Caco-2 (cell line): ENCODE results near the gene PDCD6IP. TPM values are rescaled to one million over a fixed set of nuclear protein-coding genes. Genes with fewer than 3 reads are reported as not detected.

Experiments
- BruUV-seq: library from RNA; stranded (reverse); fragments of 400-500 nt; replicated peaks from 2 replicates; lab custom pipeline; 2021; lab: Mats Ljungman, UMichigan
- CTCF ChIA-PET: fragments of 300-600 bp; sonication (Branson Sonifier 250); formaldehyde crosslinking; loops from one replicate; lab custom pipeline; 2022; ENCODE audit warnings: antibody characterized with exemption; lab: Charles Lee
- POLR2A ChIA-PET: fragments of 300-600 bp; sonication (Branson Sonifier 250); formaldehyde crosslinking; loops from one replicate; lab custom pipeline; 2022; ENCODE audit warnings: antibody characterized with exemption; lab: Charles Lee
- DNase-seq, 2 experiments: peaks; one replicate each; pipeline versions ENCODE4 v3.0.0 to v3.0.0-alpha.2; 2020 to 2022
- H3K27me3 ChIP-seq: replicated peaks from 2 replicates; pipeline ENCODE4 v1.6.0; 2011; ENCODE audit warnings: low read length; ENCODE audit not compliant: control insufficient read depth, insufficient read depth
- H3K36me3 ChIP-seq: 2 replicates; pipeline ENCODE4 v1.5.1; 2011; ENCODE audit warnings: low read length; ENCODE audit not compliant: control insufficient read depth, insufficient read depth
- H3K4me1 ChIP-seq: fragments of 250-450 bp; sonication (Bioruptor Pico); 2 replicates; pipeline ENCODE4 v1.5.1; 2020; ENCODE audit warnings: mild to moderate bottlenecking
- H3K4me3 ChIP-seq: 2 replicates; pipeline ENCODE4 v1.5.1; 2011; ENCODE audit warnings: low read depth, mild to moderate bottlenecking, control low read depth, low read length
- H3K9me3 ChIP-seq: fragments of 250-450 bp; sonication (Bioruptor Pico); 2 replicates; pipeline ENCODE4 v1.5.1; 2020; ENCODE audit warnings: mild to moderate bottlenecking, moderate library complexity
- H3K27ac Mint-ChIP-seq: one replicate; pipeline ENCODE4 v1.8.0; 2022; ENCODE audit warnings: mixed read lengths; ENCODE audit not compliant: unreplicated experiment
- H3K27me3 Mint-ChIP-seq: one replicate; pipeline ENCODE4 v1.8.0; 2022; ENCODE audit warnings: mixed read lengths; ENCODE audit not compliant: insufficient read depth, unreplicated experiment
- H3K36me3 Mint-ChIP-seq: one replicate; pipeline ENCODE4 v1.8.0; 2022; ENCODE audit warnings: mild to moderate bottlenecking, mixed read lengths; ENCODE audit not compliant: insufficient read depth, unreplicated experiment
- H3K4me1 Mint-ChIP-seq: one replicate; pipeline ENCODE4 v1.8.0; 2022; ENCODE audit warnings: low read depth, mixed read lengths; ENCODE audit not compliant: unreplicated experiment
- H3K4me3 Mint-ChIP-seq: one replicate; pipeline ENCODE4 v1.8.0; 2022; ENCODE audit warnings: mild to moderate bottlenecking, moderate library complexity, mixed read lengths; ENCODE audit not compliant: unreplicated experiment
- H3K9me3 Mint-ChIP-seq: one replicate; pipeline ENCODE4 v1.8.0; 2022; ENCODE audit warnings: mixed read lengths; ENCODE audit not compliant: unreplicated experiment
- CTCF ChIP-seq, 2 experiments: fragments of 200-600 bp in 1 of 2; IDR thresholded peaks; 1 replicate in 1 of 2; 2 replicates in 1 of 2; pipeline versions ENCODE4 v1.5.1 to v1.8.0; 2011 to 2022; ENCODE audit warnings: antibody characterized with exemption in 1 of 2, control low read depth in 1 of 2, inconsistent platforms in 1 of 2, low read depth in 1 of 2, low read length in 1 of 2, mild to moderate bottlenecking in 1 of 2, moderate library complexity in 1 of 2; ENCODE audit not compliant: insufficient read depth in 1 of 2, severe bottlenecking in 1 of 2, unreplicated experiment in 1 of 2
- intact Hi-C: fragments of 100-400 bp; cut with micrococcal nuclease; formaldehyde crosslinking; loops from one replicate; pipeline ENCODE4 v1.10.0; 2022; ENCODE audit not compliant: unreplicated experiment
- total RNA-seq: library from RNA; stranded (reverse); gene quantifications from 2 replicates; pipeline ENCODE4 v1.2.3, GENCODE V29; 2022

Gene PDCD6IP
- total RNA-seq, 1 experiment from 2014 or later, result 185 TPM

- Mint-ChIP-seq H3K27me3 (no peaks in the 10 kb centered on the region), H3K27ac (no peak overlapping the region), H3K9me3 (no peaks in the 10 kb centered on the region), H3K4me1 (no peaks in the 10 kb centered on the region), H3K36me3 (peaks cover 24% of the 10 kb centered on the region), H3K4me3 (no peak overlapping the region)
- Histone ChIP-seq H3K4me1 (no peaks in the 10 kb centered on the region), H3K27me3 (no peaks in the 10 kb centered on the region), H3K36me3 (no peaks in the 10 kb centered on the region; the same call in 1 of the 2 replicates), H3K4me3 (no peak overlapping the region), H3K9me3 (no peaks in the 10 kb centered on the region)
- no peak for DNase-seq
- ChIA-PET POLR2A (no interaction called here), CTCF (no interaction called here)
- no peak for TF ChIP-seq CTCF (IDR thresholded peaks at IDR 0.05; ENCODE audit: insufficient read depth in 1 of 2, low read depth in 1 of 2, low read length in 1 of 2, severe bottlenecking in 1 of 2, unreplicated experiment in 1 of 2)
- BruUV-seq, result no TSS peak
- intact Hi-C loops, result no loop called here
These were observed 12.1 kb downstream of the PDCD6IP start for GRCh38 chr3:33810545-33810944.

DNA sequence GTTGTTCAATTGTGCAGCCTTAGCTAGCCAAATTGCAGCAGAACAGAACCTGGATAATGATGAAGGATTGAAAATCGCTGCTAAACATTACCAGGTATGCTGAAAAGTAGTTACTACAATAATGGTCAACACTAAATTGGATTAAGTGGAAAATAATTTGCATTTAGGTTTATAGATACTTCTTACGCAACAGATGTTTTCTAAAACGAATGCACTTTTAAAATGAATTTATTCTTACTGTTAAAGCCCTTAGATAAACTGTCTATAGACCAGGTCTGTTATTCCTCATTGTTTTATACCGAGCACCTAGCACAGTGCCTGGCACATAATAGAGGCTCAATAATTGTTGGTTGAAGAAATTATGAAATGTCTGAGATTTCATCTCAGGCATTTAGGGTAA, 23.6 kb downstream of the PDCD6IP start:
- Histone ChIP-seq H3K27me3 (no peaks in the 10 kb centered on the region), H3K4me1 (peaks cover 7% of the 10 kb centered on the region; the same call in 1 of the 2 replicates), H3K4me3 (no peak overlapping the region), H3K9me3 (0 out of 2 replicates have a peak, but pooled peaks cover 3% of the 10 kb centered on the region), H3K36me3 (no peaks in the 10 kb centered on the region)
- H3K27ac Mint-ChIP-seq, result no peak overlapping the region
- no peaks in the 10 kb centered on the region for H3K9me3 Mint-ChIP-seq
- no peak for DNase-seq
- BruUV-seq, result no TSS peak
- POLR2A ChIA-PET, result no interaction called here
- TF ChIP-seq CTCF (IDR thresholded peaks at IDR 0.05; ENCODE audit: insufficient read depth in 1 of 2, low read depth in 1 of 2, low read length in 1 of 2, severe bottlenecking in 1 of 2, unreplicated experiment in 1 of 2), result no peak
- CTCF ChIA-PET, result no interaction called here
- H3K4me1 Mint-ChIP-seq, result peaks cover 9% of the 10 kb centered on the region
- intact Hi-C loops, result no loop called here
- no peak overlapping the region for H3K4me3 Mint-ChIP-seq
- no peaks in the 10 kb centered on the region for H3K27me3 Mint-ChIP-seq
- peaks cover 51% of the 10 kb centered on the region for H3K36me3 Mint-ChIP-seq

GRCh38 chr3:33823821-33824220, 25.4 kb downstream of the PDCD6IP start:
- no peaks in the 10 kb centered on the region for H3K36me3 ChIP-seq
- no peaks in the 10 kb centered on the region for H3K27me3 ChIP-seq
- Mint-ChIP-seq H3K9me3 (no peaks in the 10 kb centered on the region), H3K4me3 (no peak overlapping the region), H3K36me3 (peaks cover 44% of the 10 kb centered on the region), H3K4me1 (peaks cover 7% of the 10 kb centered on the region), H3K27me3 (no peaks in the 10 kb centered on the region), H3K27ac (no peak overlapping the region)
- peaks cover 7% of the 10 kb centered on the region; the same call in 1 of the 2 replicates for H3K4me1 ChIP-seq
- ChIA-PET CTCF (no interaction called here), POLR2A (no interaction called here)
- intact Hi-C loops, result no loop called here
- H3K4me3 ChIP-seq, result no peak overlapping the region
- DNase-seq, result no peak
- TF ChIP-seq CTCF (IDR thresholded peaks at IDR 0.05; ENCODE audit: insufficient read depth in 1 of 2, low read depth in 1 of 2, low read length in 1 of 2, severe bottlenecking in 1 of 2, unreplicated experiment in 1 of 2), result no peak
- 0 out of 2 replicates have a peak, but pooled peaks cover 3% of the 10 kb centered on the region for H3K9me3 ChIP-seq
- no TSS peak for BruUV-seq
